CD8-positive, alpha-beta memory T cell (primary cell): Measurements from ENCODE around the gene C11orf65. TPM values are rescaled to one million over a fixed set of nuclear protein-coding genes. Genes with fewer than 3 reads are reported as not detected.
"Not testable (repeated sequence)": the region's sequence is repeated elsewhere in the genome, so short reads cannot be mapped to it uniquely, and the experiment has no call there.

Source experiments
- CTCF ChIA-PET: fragments of 350-600 bp; sonication (Branson Sonifier 250); formaldehyde crosslinking; loops from one replicate; lab custom pipeline; 2021; ENCODE audit warnings: antibody characterized with exemption; lab: Charles Lee
- POLR2A ChIA-PET: fragments of 350-600 bp; sonication (Branson Sonifier 250); formaldehyde crosslinking; loops from one replicate; lab custom pipeline; 2021; ENCODE audit warnings: antibody characterized with exemption; lab: Charles Lee
- DNase-seq, 5 donors: peaks; one replicate each; pipeline versions ENCODE4 v3.0.0 to v3.0.0-alpha.2; 2020 to 2022; ENCODE audit warnings: mixed read lengths in 1 of 5
- H3K27ac ChIP-seq: one replicate; pipeline ENCODE4 v1.7.0; 2013; ENCODE audit warnings: low read depth, mild to moderate bottlenecking, low read length, moderate library complexity
- H3K27me3 ChIP-seq: 2 replicates; pipeline ENCODE4 v1.7.0; 2013; ENCODE audit warnings: low read length, mild to moderate bottlenecking; ENCODE audit not compliant: insufficient read depth, poor library complexity, severe bottlenecking
- H3K36me3 ChIP-seq: 2 replicates; pipeline ENCODE4 v1.7.0; 2013; ENCODE audit warnings: mild to moderate bottlenecking, low read length, moderate library complexity; ENCODE audit not compliant: insufficient read depth
- H3K4me1 ChIP-seq: 2 replicates; pipeline ENCODE4 v1.7.0; 2013; ENCODE audit warnings: mild to moderate bottlenecking, low read length, moderate library complexity; ENCODE audit not compliant: insufficient read depth
- H3K4me3 ChIP-seq: 2 replicates; pipeline ENCODE4 v1.7.0; 2013; ENCODE audit warnings: mild to moderate bottlenecking, low read length
- H3K9me3 ChIP-seq: 2 replicates; pipeline ENCODE4 v1.7.0; 2013; ENCODE audit warnings: mild to moderate bottlenecking, low read length
- H3K27ac Mint-ChIP-seq, 8 donors: one replicate each; pipeline ENCODE4 v1.8.0; 2020 to 2021; ENCODE audit warnings: mixed read lengths in 8 of 8, mild to moderate bottlenecking in 6 of 8, inconsistent platforms in 3 of 8, moderate library complexity in 3 of 8
- H3K27me3 Mint-ChIP-seq, 2 donors: one replicate each; pipeline ENCODE4 v1.8.0; 2020 to 2021; ENCODE audit warnings: mixed read lengths in 2 of 2, mild to moderate bottlenecking in 1 of 2, moderate library complexity in 1 of 2
- H3K36me3 Mint-ChIP-seq, 3 donors: one replicate each; pipeline ENCODE4 v1.8.0; 2020 to 2021; ENCODE audit warnings: mixed read lengths in 3 of 3, inconsistent platforms in 1 of 3, mild to moderate bottlenecking in 1 of 3
- H3K4me1 Mint-ChIP-seq, 3 donors: one replicate each; pipeline ENCODE4 v1.8.0; 2020 to 2021; ENCODE audit warnings: mixed read lengths in 3 of 3, inconsistent platforms in 1 of 3, mild to moderate bottlenecking in 1 of 3
- H3K4me3 Mint-ChIP-seq, 7 donors: one replicate each; pipeline ENCODE4 v1.8.0; 2020 to 2021; ENCODE audit warnings: mixed read lengths in 7 of 7, mild to moderate bottlenecking in 6 of 7, moderate library complexity in 4 of 7, inconsistent platforms in 2 of 7
- H3K9me3 Mint-ChIP-seq, 5 donors: one replicate each; pipeline ENCODE4 v1.8.0; 2020 to 2022; ENCODE audit warnings: mixed read lengths in 5 of 5, mild to moderate bottlenecking in 3 of 5, moderate library complexity in 2 of 5, inconsistent platforms in 1 of 5
- polyA plus RNA-seq: library from polyadenylated mRNA; unstranded; fragments of 300-500 nt; fragmentation: Illumina TruSeq; gene quantifications from one replicate; pipeline ENCODE4 v1.2.3, GENCODE V29; 2021
- total RNA-seq, 2 experiments: library from RNA; stranded (reverse); gene quantifications; one replicate each; pipeline ENCODE4 v1.2.3, GENCODE V29; 2021

Gene C11orf65
- total and polyA plus RNA-seq, 3 experiments from 2014 or later: 0.64 to 1.1 (median 0.78) TPM

- Histone ChIP-seq H3K9me3 (no peaks in the 10 kb centered on the region), H3K27ac (no peak overlapping the region), H3K4me3 (no peak overlapping the region), H3K36me3 (no peaks in the 10 kb centered on the region), H3K27me3 (no peaks in the 10 kb centered on the region), H3K4me1 (no peaks in the 10 kb centered on the region)
- DNase-seq: no peak
- no peaks in the 10 kb centered on the region for H3K4me1 Mint-ChIP-seq
- ChIA-PET POLR2A (no interaction called here), CTCF (no interaction called here)
- no peaks in the 10 kb centered on the region for H3K36me3 Mint-ChIP-seq
- no peak overlapping the region for H3K4me3 Mint-ChIP-seq
- peaks cover 0 to 1% of the 10 kb centered on the region in 2 donors for H3K27me3 Mint-ChIP-seq
- peaks cover 3 to 14% (median 5%) of the 10 kb centered on the region in 5 donors for H3K9me3 Mint-ChIP-seq
- H3K27ac Mint-ChIP-seq: no peak overlapping the region
Measured at GRCh38 chr11:108414958-108415357, 52.4 kb downstream of the C11orf65 start.

DNA sequence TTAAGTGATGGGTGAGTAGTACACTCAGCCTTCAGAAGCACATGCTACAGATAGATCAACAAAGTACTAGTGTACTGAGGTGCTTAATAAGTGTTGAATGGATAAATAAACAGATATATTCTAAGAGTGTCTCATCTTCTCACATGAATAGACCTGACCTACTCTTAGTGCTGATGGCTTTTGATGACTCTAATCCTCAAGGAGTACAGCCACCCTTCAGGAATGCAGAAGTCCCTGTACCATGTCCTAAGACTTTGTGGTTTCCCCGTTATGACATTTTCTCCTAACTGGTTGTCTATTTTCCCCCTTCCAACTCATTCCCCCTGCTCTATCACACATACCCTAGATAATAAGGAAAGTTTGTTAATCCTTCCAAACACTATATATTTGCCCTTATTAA lies 61.6 kb downstream of the C11orf65 start:
- Mint-ChIP-seq H3K27ac (no peak overlapping the region), H3K4me1 (no peaks in the 10 kb centered on the region), H3K36me3 (peaks cover 0 to 1% (median 0%) of the 10 kb centered on the region in 3 donors), H3K9me3 (no peaks in the 10 kb centered on the region), H3K4me3 (no peak overlapping the region), H3K27me3 (peaks cover 0 to 1% of the 10 kb centered on the region in 2 donors)
- ChIA-PET POLR2A (no interaction called here), CTCF (no interaction called here)
- H3K27me3 ChIP-seq: no peaks in the 10 kb centered on the region
- no peaks in the 10 kb centered on the region for H3K4me1 ChIP-seq
- DNase-seq: no peak
- no peak overlapping the region for H3K4me3 ChIP-seq
- no peaks in the 10 kb centered on the region for H3K9me3 ChIP-seq
- H3K36me3 ChIP-seq: no peaks in the 10 kb centered on the region
- no peak overlapping the region for H3K27ac ChIP-seq

- CTCF ChIA-PET: no interaction called here
- POLR2A ChIA-PET: no interaction called here
- Histone ChIP-seq H3K36me3 (no peaks in the 10 kb centered on the region), H3K4me1 (no peaks in the 10 kb centered on the region), H3K9me3 (no peaks in the 10 kb centered on the region), H3K27me3 (no peaks in the 10 kb centered on the region), H3K27ac (no peak overlapping the region), H3K4me3 (no peak overlapping the region)
- Mint-ChIP-seq H3K4me3 (no peak overlapping the region), H3K36me3 (peaks cover 0 to 1% (median 0%) of the 10 kb centered on the region in 3 donors), H3K27me3 (peaks cover 0 to 1% of the 10 kb centered on the region in 2 donors), H3K4me1 (no peaks in the 10 kb centered on the region), H3K27ac (no peak overlapping the region), H3K9me3 (no peaks in the 10 kb centered on the region)
- DNase-seq: no peak
Measured at GRCh38 chr11:108403052-108403451, 64.3 kb downstream of the C11orf65 start.

DNA sequence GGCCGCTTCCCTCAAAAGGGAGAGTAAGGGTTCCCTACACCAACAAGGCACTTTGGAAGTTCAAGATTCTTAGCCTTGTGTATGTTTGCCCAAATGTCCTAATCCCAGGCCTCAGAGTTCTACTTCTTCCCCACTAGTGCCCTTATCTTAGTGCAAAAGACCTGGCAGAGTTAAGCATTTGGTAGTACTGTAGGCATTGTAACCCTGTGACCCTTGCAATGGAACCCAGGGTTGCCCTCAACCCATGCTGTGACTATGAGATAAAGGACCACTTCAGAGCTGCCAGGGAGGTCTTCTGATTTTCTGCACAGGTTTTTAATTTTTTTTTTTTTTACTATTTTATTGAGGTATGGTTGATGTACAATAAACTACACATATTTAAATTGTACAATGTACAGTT lies 65.1 kb downstream of the C11orf65 start:
- Histone ChIP-seq H3K27ac (no peak overlapping the region), H3K9me3 (no peaks in the 10 kb centered on the region), H3K27me3 (no peaks in the 10 kb centered on the region), H3K4me1 (no peaks in the 10 kb centered on the region), H3K4me3 (no peak overlapping the region), H3K36me3 (no peaks in the 10 kb centered on the region)
- Mint-ChIP-seq H3K36me3 (peaks cover 0 to 1% (median 0%) of the 10 kb centered on the region in 3 donors), H3K4me1 (no peaks in the 10 kb centered on the region), H3K27ac (no peak overlapping the region), H3K4me3 (no peak overlapping the region), H3K27me3 (peaks cover 0 to 1% of the 10 kb centered on the region in 2 donors), H3K9me3 (no peaks in the 10 kb centered on the region)
- no peak for DNase-seq
- ChIA-PET POLR2A (no interaction called here), CTCF (no interaction called here)

- no peaks in the 10 kb centered on the region for H3K4me1 Mint-ChIP-seq
- H3K9me3 Mint-ChIP-seq: no peaks in the 10 kb centered on the region
- H3K36me3 Mint-ChIP-seq: no peaks in the 10 kb centered on the region
- Histone ChIP-seq H3K27me3 (no peaks in the 10 kb centered on the region), H3K36me3 (no peaks in the 10 kb centered on the region), H3K4me3 (no peak overlapping the region), H3K27ac (no peak overlapping the region), H3K9me3 (no peaks in the 10 kb centered on the region), H3K4me1 (no peaks in the 10 kb centered on the region)
- no peak for DNase-seq
- CTCF ChIA-PET: interaction anchor here (1.8 kb wide), 1 partner anchor 10 kb away, joined by 4 read pairs; no protein-coding TSS in a partner anchor
- no peak overlapping the region for H3K4me3 Mint-ChIP-seq
- H3K27me3 Mint-ChIP-seq: no peaks in the 10 kb centered on the region
- H3K27ac Mint-ChIP-seq: no peak overlapping the region
- POLR2A ChIA-PET: no interaction called here
Measured at GRCh38 chr11:108398439-108398838, 68.9 kb downstream of the C11orf65 start.

DNA sequence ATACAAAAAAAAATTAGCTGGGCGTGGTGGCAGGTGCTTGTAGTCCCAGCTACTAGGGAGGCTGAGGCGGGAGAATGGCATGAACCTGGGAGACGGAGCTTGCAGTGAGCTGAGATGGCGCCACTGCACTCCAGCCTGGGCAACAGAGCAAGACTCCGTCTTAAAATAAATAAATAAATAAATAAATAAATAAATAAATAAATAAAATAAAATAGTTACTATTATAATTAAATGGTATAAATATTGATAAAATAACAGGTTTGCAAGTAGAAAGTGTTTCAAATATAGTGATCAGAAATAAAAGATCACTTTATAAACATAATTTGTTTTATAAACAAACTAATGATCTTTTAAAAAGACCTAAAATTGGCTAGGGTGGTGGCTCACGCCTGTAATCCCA lies 70.7 kb downstream of the C11orf65 start:
- H3K27ac Mint-ChIP-seq, H3K4me1 ChIP-seq, H3K36me3 Mint-ChIP-seq, H3K36me3 ChIP-seq, POLR2A ChIA-PET, H3K27me3 ChIP-seq, CTCF ChIA-PET, H3K4me3 Mint-ChIP-seq, H3K27me3 Mint-ChIP-seq, H3K27ac ChIP-seq, DNase-seq, H3K4me1 Mint-ChIP-seq, H3K4me3 ChIP-seq, H3K9me3 ChIP-seq, H3K9me3 Mint-ChIP-seq: not testable (repeated sequence)

DNA sequence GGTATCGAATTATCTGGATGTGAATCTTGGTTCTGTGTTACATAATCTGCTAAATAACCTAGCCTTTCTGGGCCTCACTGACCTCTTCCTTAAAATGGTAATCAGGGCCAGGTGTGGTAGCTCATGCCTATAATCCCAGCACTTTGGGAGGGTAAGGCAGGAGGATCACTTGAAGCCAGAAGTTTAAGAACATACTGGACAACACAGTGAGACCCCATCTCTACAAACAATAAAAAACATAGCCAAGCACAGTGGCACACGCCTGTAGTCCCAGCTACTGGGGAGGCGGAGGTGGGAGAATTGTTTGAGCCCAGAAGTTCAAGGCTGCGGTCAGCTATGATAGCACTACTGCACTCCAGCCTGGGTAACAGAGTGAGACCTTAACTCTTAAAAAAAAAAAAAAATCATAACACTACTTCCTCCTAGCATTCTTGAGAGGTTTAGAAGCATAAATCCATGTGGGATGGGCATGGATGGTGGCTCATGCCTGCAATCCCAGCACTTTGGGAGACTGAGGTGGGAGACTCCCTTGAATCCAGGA lies 72.5 kb downstream of the C11orf65 start:
- no peaks in the 10 kb centered on the region for H3K27me3 Mint-ChIP-seq
- DNase-seq: no peak
- CTCF ChIA-PET: no interaction called here
- Histone ChIP-seq H3K9me3 (no peaks in the 10 kb centered on the region), H3K4me1 (no peaks in the 10 kb centered on the region), H3K4me3 (no peak overlapping the region), H3K27ac (no peak overlapping the region), H3K36me3 (no peaks in the 10 kb centered on the region), H3K27me3 (no peaks in the 10 kb centered on the region)
- no peaks in the 10 kb centered on the region for H3K9me3 Mint-ChIP-seq
- H3K27ac Mint-ChIP-seq: peak overlapping the region in 1 of 8 donors; percentile 64
- POLR2A ChIA-PET: no interaction called here
- no peak overlapping the region for H3K4me3 Mint-ChIP-seq
- H3K36me3 Mint-ChIP-seq: no peaks in the 10 kb centered on the region
- H3K4me1 Mint-ChIP-seq: no peaks in the 10 kb centered on the region

- no peaks in the 10 kb centered on the region for H3K36me3 ChIP-seq
Measured at GRCh38 chr11:108393046-108393445, 74.3 kb downstream of the C11orf65 start.

More at GRCh38 chr11:108393046-108393445, 74.3 kb downstream of the C11orf65 start:
- H3K27me3 ChIP-seq: no peaks in the 10 kb centered on the region
- no peaks in the 10 kb centered on the region for H3K9me3 ChIP-seq
- H3K4me3 ChIP-seq: no peak overlapping the region
- no peak for DNase-seq
- H3K4me1 ChIP-seq: no peaks in the 10 kb centered on the region
- Mint-ChIP-seq H3K4me3 (no peak overlapping the region), H3K27ac (no peak overlapping the region), H3K36me3 (no peaks in the 10 kb centered on the region), H3K4me1 (no peaks in the 10 kb centered on the region), H3K27me3 (no peaks in the 10 kb centered on the region), H3K9me3 (no peaks in the 10 kb centered on the region)
- CTCF ChIA-PET: no interaction called here
- POLR2A ChIA-PET: no interaction called here
- no peak overlapping the region for H3K27ac ChIP-seq
